Kidney tubule cell (primary cell): ENCODE results near the gene CTTNBP2.
"Not testable (repeated sequence)": the region's sequence is repeated elsewhere in the genome, so short reads cannot be mapped to it uniquely, and the experiment has no call there.

Experiments used
- DNase-seq: peaks from one replicate; pipeline ENCODE4 v3.0.0-alpha.2; 2018; ENCODE audit warnings: low spot score

CTTNBP2 gene

GRCh38 chr7:117750612-117751563 is 122.4 kb downstream of the CTTNBP2 start:
- DNase-seq, result peak; percentile 37

GRCh38 chr7:117741962-117742361 is 131.3 kb downstream of the CTTNBP2 start:
- DNase-seq, result no peak

- no peak for DNase-seq
These were observed 134.2 kb downstream of the CTTNBP2 start for GRCh38 chr7:117739085-117739484.

- no peak for DNase-seq
These were observed 135.3 kb downstream of the CTTNBP2 start for GRCh38 chr7:117737926-117738325.

- DNase-seq, result peak; percentile 7
These were observed 141.8 kb downstream of the CTTNBP2 start for GRCh38 chr7:117731455-117731854.

- DNase-seq, result no peak
These were observed 142.9 kb downstream of the CTTNBP2 start for GRCh38 chr7:117730390-117730789.

GRCh38 chr7:117728890-117729624 is 144.2 kb downstream of the CTTNBP2 start:
- peak; percentile 26 for DNase-seq

- DNase-seq, result no peak
These were observed 148.3 kb downstream of the CTTNBP2 start for GRCh38 chr7:117724898-117725297.

- no peak for DNase-seq
These were observed 153.9 kb downstream of the CTTNBP2 start for GRCh38 chr7:117719377-117719776.

GRCh38 chr7:117718116-117718835 is 155.0 kb downstream of the CTTNBP2 start:
- DNase-seq, result no peak

- DNase-seq, result no peak
These were observed 155.9 kb downstream of the CTTNBP2 start for GRCh38 chr7:117717357-117717756.

GRCh38 chr7:117716707-117717299 is 156.4 kb downstream of the CTTNBP2 start:
- peak; percentile 94 for DNase-seq

GRCh38 chr7:117715784-117716445 is 157.3 kb downstream of the CTTNBP2 start:
- peak; percentile 81 for DNase-seq

GRCh38 chr7:117711556-117711955 is 161.7 kb downstream of the CTTNBP2 start:
- DNase-seq, result no peak

- not testable (repeated sequence) for DNase-seq
These were observed 165.1 kb downstream of the CTTNBP2 start for GRCh38 chr7:117708173-117708572.

GRCh38 chr7:117707080-117707479 is 166.2 kb downstream of the CTTNBP2 start:
- no peak for DNase-seq

- DNase-seq, result peak; percentile 80
These were observed 167.0 kb downstream of the CTTNBP2 start for GRCh38 chr7:117706210-117706609.

GRCh38 chr7:117705630-117706029 is 167.6 kb downstream of the CTTNBP2 start:
- no peak for DNase-seq

GRCh38 chr7:117704063-117704462 is 169.2 kb downstream of the CTTNBP2 start:
- no peak for DNase-seq

- no peak for DNase-seq
These were observed 175.2 kb downstream of the CTTNBP2 start for GRCh38 chr7:117698018-117698417.

- DNase-seq, result no peak
These were observed 180.9 kb downstream of the CTTNBP2 start for GRCh38 chr7:117692338-117692737.
